Measurements from ENCODE around the gene PIN1. TPM values are rescaled to one million over a fixed set of nuclear protein-coding genes. Genes with fewer than 3 reads are reported as not detected.

PIN1 gene
- total and polyA plus RNA-seq, 2 of the 13 experiments (the other 11 are each of a cell fraction or from before 2014, with no cell fraction given): 31.9 to 72.0 TPM

GRCh38 chr19:9818734-9819595 lies 16.2 kb upstream of the PIN1 start, which contains the start of gene FBXL12 (continued):
- no peak for TF ChIP-seq RNF219 (CRISPR knock-in tag; IDR thresholded peaks at IDR 0.05)
- TF ChIP-seq DMTF1 (CRISPR knock-in tag; IDR thresholded peaks at IDR 0.05): no peak
- TF ChIP-seq HIC2 (CRISPR knock-in tag; IDR thresholded peaks at IDR 0.05; ENCODE audit: low read depth): peak; percentile 53; the same call in 1 of the 2 replicates
- TF ChIP-seq NR2F2 (IDR thresholded peaks at IDR 0.05; ENCODE audit: borderline replicate concordance, low read depth): peak; percentile 45; the same call in 1 of the 2 replicates
- TF ChIP-seq YEATS4 (CRISPR knock-in tag; IDR thresholded peaks at IDR 0.05; ENCODE audit: borderline replicate concordance): peak; percentile 82
- TF ChIP-seq ZNF383 (CRISPR knock-in tag; IDR thresholded peaks at IDR 0.05; ENCODE audit: borderline replicate concordance): no peak
- TF ChIP-seq TCF7L2 (IDR thresholded peaks at IDR 0.05; ENCODE audit: low read depth, low read length): no peak
- TF ChIP-seq ZNF607 (CRISPR knock-in tag; IDR thresholded peaks at IDR 0.05; ENCODE audit: borderline replicate concordance): peak; percentile 87
- TF ChIP-seq PAWR (CRISPR knock-in tag; IDR thresholded peaks at IDR 0.05; ENCODE audit: borderline replicate concordance): no peak
- TF ChIP-seq THAP11 (CRISPR knock-in tag; IDR thresholded peaks at IDR 0.05): peak; percentile 84
- peak; percentile 44; the same call in 1 of the 2 replicates for TF ChIP-seq ZHX2 (IDR thresholded peaks at IDR 0.05; ENCODE audit: low read depth)
- TF ChIP-seq ZHX2 (CRISPR knock-in tag; IDR thresholded peaks at IDR 0.05; ENCODE audit: borderline replicate concordance): no peak; the same call in 1 of the 2 replicates
- no peak for TF ChIP-seq ZNF580 (CRISPR knock-in tag; IDR thresholded peaks at IDR 0.05; ENCODE audit: borderline replicate concordance, low read depth)
- TF ChIP-seq SP5 (CRISPR knock-in tag; IDR thresholded peaks at IDR 0.05; ENCODE audit: borderline replicate concordance, low read depth): peak; percentile 72
- peak; percentile 96 for TF ChIP-seq ELF4 (CRISPR knock-in tag; IDR thresholded peaks at IDR 0.05; ENCODE audit: borderline replicate concordance)
